ENCODE results near the gene METTL24.

The METTL24 gene

GRCh38 chr6:110357664-110358552 is at the start of gene METTL24:
Gene METTL24 (minus strand): TSS chr6:110358349. CDS start chr6:110358272, 77 bp downstream.
- DNase-seq: no peak

GRCh38 chr6:110404607-110405006 is 46.5 kb upstream of the METTL24 start:
- no peak for DNase-seq

DNA sequence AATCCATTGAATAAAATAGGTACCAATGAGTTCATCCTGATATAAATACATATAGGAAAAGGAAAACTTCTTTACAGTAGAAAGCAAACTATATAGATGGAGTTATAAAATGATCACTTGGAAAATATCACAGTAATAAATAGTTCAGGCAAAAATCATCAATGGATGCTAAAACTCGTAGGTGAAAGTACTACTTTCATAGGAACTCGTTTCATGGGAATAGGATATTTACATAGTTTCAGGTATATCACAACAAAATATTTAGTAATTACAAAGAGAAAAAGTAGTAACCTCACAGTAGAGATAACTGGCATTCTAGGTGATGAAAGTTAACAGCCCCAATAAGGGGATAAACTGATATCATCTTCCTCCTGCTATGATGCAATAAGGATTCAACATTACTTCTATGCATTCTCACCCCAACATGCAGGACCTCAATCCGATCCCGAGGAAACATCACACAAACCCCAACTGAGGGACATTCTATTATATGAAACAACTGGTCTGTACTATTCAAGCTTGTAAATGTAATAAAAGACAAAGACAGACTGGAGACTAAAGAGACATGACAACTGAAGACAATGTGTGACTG is 43.5 kb upstream of the METTL24 start:
- no peak for DNase-seq

DNA sequence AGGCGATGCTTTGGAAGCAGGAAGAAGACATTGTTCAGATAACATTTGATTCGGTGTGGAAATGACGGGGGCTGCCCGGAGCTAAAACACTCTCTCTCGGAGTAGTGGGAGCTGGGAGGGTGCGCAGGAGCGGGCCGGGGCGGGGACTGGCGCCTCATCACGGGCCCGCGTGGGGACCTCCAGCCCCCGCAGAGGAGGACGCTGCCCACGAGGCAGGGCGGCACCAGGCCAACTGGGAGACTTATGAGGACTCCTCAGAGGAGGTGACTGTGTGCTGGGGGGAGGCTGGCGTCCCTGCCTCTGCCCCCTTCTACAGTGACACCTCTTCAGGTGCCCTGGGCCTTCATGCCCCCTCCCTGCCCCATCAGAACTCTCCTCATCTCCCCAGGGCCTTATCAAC is 42.1 kb upstream of the METTL24 start:
- no peak for DNase-seq

DNA sequence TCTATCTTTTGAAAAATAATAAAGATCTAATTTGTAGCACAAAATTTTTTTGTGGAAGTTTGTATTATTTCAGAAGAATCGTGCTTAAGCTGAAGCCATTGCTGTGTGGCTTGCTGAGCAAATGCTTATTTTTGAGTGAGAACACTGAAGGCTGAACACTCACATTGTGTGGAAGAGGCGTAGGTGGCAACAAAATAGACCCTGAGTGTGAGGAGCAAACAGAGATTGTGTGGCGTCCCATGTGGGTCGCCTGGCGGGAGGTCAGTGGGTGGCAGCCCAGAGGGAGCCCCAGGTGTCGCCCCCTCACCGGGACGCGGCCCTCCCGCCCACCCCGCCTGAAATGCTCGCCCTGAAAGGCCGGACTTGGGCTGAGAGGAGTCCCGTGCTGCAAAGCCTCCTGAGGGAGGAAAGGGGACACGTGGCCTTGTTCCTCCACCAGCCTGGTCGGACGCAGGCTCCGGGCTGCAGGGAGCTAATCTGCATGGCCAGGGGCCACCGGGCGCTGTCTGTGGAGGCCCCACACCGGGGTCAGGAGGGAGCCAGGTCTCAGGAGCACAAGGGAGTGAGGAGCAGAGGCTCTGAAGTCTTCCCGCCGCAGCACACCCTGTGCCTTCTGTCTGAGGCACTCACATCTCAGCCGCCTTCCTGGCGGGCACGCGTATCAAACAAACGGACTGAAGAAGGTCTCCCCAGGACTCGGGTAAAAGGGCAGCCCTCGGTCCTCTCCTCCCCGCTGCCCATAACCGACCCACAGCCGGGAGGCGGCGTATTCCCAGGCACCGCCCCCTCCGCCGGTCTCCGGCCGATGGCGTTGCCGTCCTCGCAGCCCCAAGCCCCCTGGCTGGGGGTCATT is 41.3 kb upstream of the METTL24 start:
- DNase-seq: no peak

DNA sequence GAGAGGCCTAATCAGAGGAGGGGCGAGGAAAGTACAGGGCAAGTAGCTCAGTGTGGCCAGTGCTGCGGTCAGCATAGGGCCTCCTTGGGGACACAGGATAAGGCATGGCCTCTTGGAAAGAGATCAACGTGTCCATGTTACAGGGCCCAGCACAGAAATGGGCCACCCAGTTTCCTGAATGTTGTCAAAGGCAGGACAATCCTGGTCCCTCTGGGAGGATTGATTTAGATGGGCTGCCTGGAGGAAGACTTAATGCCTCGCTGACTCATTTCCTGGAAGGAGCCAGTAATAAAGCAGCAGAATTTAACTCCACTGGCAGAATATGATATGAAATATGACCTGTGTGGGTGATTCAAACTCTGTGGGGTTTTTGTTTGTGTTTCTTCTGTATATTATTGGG is 40.6 kb upstream of the METTL24 start:
- DNase-seq: no peak

DNA sequence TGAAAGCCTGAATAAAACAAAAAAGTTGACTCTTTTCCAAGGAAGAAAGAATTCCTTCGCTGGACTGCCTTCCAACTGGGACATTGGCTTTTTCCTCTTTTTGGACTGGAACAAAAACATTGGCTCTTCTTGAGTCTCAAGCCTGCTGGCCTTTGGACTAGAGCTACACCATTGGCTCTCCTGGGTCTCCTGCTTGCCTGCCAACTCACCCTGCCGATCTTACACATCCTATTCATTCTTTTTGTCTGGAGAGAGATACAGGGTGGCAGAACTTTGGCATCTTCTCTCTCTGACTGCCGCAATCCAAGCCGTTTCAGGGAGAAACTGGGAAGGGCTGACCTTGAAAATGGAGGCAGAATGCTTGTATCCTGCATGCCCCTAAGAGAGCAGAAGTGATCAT is 37.1 kb upstream of the METTL24 start:
- DNase-seq: peak; percentile 37

DNA sequence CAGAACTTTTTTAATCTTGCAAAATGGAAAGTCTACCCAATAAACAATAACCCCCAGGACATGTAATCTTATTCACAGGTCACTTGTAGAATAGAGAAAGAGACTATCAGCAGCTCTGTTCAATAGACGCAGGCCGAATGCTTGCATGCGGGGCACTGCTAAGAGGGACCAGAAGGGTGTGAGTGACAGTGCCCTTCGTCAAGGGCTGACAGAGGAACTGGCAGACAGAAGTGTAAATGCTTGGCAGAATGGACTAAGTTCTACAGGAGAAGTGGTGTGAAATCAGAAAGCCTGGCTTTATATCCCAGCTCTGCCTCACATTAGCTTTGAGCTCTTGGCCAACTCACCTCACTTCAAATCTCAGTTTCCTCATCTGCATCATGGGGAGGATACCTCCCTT is 36.3 kb upstream of the METTL24 start:
- DNase-seq: no peak

- DNase-seq: no peak
Observed at GRCh38 chr6:110392727-110393126, 34.6 kb upstream of the METTL24 start.

GRCh38 chr6:110390404-110390803 is 32.3 kb upstream of the METTL24 start:
- no peak for DNase-seq

- no peak for DNase-seq
Observed at GRCh38 chr6:110389689-110390382, 31.7 kb upstream of the METTL24 start.

- no peak for DNase-seq
Observed at GRCh38 chr6:110387986-110388385, 29.8 kb upstream of the METTL24 start.

DNA sequence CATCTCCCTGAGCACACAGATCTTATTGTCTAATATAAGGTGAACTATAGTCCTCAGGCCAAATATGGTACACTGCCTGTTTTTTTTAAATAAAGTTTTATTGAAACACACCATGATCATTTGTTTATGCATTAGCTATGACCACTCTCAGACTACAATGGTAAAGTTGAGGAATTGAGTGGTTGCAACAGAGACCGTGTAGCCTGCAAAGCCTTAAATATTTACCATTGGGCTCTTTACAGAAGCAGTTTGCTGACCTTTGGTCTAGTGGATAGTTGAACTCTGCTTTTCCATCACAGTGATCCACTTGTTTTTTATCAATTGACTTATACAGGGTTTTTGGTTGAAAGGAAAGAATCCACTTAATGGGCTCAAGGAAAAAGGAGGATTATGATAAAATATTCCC is 27.3 kb upstream of the METTL24 start:
- DNase-seq: no peak

GRCh38 chr6:110378552-110378951 is 20.4 kb upstream of the METTL24 start:
- no peak for DNase-seq

DNA sequence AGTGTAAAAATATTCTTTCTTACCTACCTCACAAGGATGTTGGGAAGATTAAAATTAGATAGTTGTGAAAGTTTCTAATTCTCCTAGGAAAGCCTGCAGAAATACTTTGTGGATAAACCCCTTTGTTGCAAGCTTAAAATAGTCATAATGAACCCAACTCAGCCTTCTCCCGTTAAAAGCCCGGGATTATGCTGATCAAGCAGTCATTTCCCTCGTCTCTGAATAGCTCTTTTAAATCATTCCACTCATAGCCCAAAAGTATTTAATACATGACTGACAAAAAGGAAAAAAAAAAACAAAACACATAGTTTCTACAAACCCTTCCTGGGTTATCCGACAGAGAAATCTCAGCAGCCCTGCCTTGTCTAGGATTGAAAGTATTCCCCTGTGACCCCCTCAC is 10.9 kb upstream of the METTL24 start:
- DNase-seq: no peak

DNA sequence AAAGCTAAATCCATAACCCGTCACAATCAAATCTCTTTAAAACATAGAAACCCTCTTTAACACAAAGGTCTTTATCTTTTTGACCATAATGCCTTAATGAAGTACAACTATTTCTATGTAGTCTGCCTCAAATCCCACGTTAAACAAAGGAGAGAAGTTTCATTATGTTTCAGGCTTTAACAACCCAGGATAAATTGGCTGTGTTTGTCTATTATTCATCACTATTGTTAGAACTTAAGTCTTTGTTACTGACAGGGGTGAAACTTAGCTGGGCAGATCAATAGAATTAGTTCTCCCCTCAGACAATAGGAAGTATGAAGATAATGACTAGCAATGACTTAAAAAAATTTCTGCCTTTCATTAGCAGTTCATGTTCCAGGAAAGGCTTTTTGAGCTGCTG is 10.1 kb upstream of the METTL24 start:
- DNase-seq: no peak

- no peak for DNase-seq
Observed at GRCh38 chr6:110367825-110368224, 9.7 kb upstream of the METTL24 start.

DNA sequence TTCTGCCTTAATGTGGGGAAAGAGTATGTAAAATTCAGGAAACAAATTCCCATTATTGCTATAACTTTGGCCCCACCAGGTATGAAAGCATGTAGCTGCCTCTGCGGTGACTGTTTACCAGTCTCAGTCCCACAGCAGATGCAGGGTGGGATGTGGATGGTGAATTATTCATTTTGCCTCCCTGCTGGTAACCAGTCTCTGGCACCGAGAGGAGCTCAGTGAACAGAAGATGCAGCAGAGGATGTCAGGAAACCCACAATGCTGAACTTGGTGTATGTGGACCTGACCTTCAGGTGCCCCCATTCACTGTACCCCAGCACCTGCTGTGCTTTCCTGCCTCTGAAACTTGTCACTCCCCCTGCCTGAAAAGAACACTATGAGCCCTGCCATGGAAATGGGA is 8.8 kb upstream of the METTL24 start:
- no peak for DNase-seq

GRCh38 chr6:110366256-110366655 is 8.1 kb upstream of the METTL24 start:
- no peak for DNase-seq

- DNase-seq: no peak
Observed at GRCh38 chr6:110364364-110365105, 6.4 kb upstream of the METTL24 start.

DNA sequence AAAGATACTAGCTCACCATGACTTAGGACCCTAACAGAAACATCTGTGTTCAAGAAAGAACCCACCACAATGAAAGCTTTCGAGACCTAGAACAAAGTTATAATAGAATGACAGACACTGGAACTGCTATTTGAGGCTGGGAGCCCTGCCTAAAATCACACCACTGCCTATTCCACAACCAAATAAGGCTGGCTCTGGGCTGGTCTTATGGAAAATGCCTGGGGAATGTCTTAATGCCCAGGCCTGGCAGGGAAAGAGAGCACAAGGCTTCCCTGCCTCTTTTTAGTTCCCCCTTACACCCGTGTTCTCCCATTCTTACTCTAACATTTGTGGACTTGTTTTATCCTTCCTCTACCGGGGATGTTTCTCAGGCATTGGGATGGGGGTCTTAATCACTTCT is 5.6 kb upstream of the METTL24 start:
- DNase-seq: no peak

DNA sequence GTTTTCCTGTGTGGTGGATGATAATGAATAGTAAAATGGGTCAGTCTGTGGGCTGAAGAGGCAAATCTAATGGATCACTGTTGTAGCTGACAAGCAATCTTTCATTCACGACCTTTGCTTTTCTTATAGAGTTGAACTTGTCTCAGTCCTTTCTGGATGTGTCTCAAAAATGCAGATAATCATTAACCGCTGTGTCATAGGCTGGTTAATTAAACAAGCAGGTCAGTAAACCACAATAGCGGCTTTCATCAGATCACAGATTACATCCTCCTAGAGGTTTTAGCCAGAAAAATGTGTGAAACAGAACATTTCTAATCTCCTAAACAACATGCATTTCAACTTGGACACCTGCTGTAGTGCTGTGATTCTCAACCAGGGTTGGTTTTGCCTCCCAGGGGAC is 2.5 kb upstream of the METTL24 start:
- no peak for DNase-seq

All from midbrain (tissue), 1 donor.